Mucosa of descending colon (tissue), 3 donors: Measurements from ENCODE around the gene MYO5C. TPM values are rescaled to one million over a fixed set of nuclear protein-coding genes. Genes with fewer than 3 reads are reported as not detected.

ENCODE experiments used
- ATAC-seq: fragments of 200-7000 bp; cut with Tn5 transposase; one replicate; pipeline ENCODE4 v1.9.1; 2020; ENCODE audit warnings: mild to moderate bottlenecking, moderate library complexity
- DNase-seq, 3 donors: peaks; one replicate each; pipeline ENCODE4 v3.0.0-alpha.2; 2020
- H3K36me3 ChIP-seq: fragments of 200-600 bp; one replicate; pipeline ENCODE4 v1.8.0; 2021; ENCODE audit warnings: low read depth, mild to moderate bottlenecking
- H3K4me1 ChIP-seq: fragments of 200-600 bp; one replicate; pipeline ENCODE4 v1.8.0; 2021; ENCODE audit warnings: low read depth, mild to moderate bottlenecking
- H3K4me3 ChIP-seq: fragments of 200-600 bp; one replicate; pipeline ENCODE4 v1.8.0; 2021; ENCODE audit warnings: mild to moderate bottlenecking
- H3K9me3 ChIP-seq: fragments of 200-600 bp; one replicate; pipeline ENCODE4 v1.8.0; 2021; ENCODE audit warnings: mild to moderate bottlenecking
- intact Hi-C, 2 donors: fragments of 100-400 bp; cut with DNase I in 1 of 2; cut with micrococcal nuclease in 1 of 2; formaldehyde crosslinking; loops; one replicate each; pipeline versions ENCODE4 v1.11.0 to v1.11.1; 2022; cut with DNase I, micrococcal nuclease
- long read RNA-seq, 2 donors: library from polyadenylated mRNA; unstranded; transcript quantifications; one replicate each; pipeline ENCODE4 v2.0.0, GENCODE V29; 2019 to 2021
- total RNA-seq, 3 donors: library from RNA; stranded (reverse); fragmentation: NEBNext Ultra II Directional in 2 of 3; extraction: Animal tissue kit (Norgen Biotek cat#: 25700) in 2 of 3; gene quantifications; one replicate each; pipeline versions ENCODE4 v1.2.1 to v1.2.4, GENCODE V29; 2021 to 2023
- TF ChIP-seq, protein P1 (sequence below): fragments of 200-600 bp; IDR thresholded peaks from one replicate; pipeline ENCODE4 v1.8.0; 2022; ENCODE audit warnings: antibody characterized with exemption, mild to moderate bottlenecking
- donor health status: DM: no; HTN: no; CAD: no; lungs with moderate emphysema.
- donor health status: DM: no; HTN: no; CAD: no.
- donor health status: DM: no; HTN: yes; CAD: no.

Gene MYO5C, protein sequence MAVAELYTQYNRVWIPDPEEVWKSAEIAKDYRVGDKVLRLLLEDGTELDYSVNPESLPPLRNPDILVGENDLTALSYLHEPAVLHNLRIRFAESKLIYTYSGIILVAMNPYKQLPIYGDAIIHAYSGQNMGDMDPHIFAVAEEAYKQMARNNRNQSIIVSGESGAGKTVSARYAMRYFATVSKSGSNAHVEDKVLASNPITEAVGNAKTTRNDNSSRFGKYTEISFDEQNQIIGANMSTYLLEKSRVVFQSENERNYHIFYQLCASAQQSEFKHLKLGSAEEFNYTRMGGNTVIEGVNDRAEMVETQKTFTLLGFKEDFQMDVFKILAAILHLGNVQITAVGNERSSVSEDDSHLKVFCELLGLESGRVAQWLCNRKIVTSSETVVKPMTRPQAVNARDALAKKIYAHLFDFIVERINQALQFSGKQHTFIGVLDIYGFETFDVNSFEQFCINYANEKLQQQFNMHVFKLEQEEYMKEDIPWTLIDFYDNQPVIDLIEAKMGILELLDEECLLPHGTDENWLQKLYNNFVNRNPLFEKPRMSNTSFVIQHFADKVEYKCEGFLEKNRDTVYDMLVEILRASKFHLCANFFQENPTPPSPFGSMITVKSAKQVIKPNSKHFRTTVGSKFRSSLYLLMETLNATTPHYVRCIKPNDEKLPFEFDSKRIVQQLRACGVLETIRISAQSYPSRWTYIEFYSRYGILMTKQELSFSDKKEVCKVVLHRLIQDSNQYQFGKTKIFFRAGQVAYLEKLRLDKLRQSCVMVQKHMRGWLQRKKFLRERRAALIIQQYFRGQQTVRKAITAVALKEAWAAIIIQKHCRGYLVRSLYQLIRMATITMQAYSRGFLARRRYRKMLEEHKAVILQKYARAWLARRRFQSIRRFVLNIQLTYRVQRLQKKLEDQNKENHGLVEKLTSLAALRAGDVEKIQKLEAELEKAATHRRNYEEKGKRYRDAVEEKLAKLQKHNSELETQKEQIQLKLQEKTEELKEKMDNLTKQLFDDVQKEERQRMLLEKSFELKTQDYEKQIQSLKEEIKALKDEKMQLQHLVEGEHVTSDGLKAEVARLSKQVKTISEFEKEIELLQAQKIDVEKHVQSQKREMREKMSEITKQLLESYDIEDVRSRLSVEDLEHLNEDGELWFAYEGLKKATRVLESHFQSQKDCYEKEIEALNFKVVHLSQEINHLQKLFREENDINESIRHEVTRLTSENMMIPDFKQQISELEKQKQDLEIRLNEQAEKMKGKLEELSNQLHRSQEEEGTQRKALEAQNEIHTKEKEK (N-terminal part only)
- total RNA-seq: 10 to 100 TPM; 46.6 to 90.0 (median 81.6) TPM
- long read RNA-seq, donor 1, full-length matches to known transcripts: 3 of 12 reads
- long read RNA-seq, donor 1, partial matches to known transcripts: 1 of 12 reads
- long read RNA-seq, donor 1, other reads (novel, unspliced or antisense): 8 of 12 reads
- long read RNA-seq, donor 2, partial matches to known transcripts: 12 of 16 reads
- long read RNA-seq, donor 2, other reads (novel, unspliced or antisense): 4 of 16 reads

DNA sequence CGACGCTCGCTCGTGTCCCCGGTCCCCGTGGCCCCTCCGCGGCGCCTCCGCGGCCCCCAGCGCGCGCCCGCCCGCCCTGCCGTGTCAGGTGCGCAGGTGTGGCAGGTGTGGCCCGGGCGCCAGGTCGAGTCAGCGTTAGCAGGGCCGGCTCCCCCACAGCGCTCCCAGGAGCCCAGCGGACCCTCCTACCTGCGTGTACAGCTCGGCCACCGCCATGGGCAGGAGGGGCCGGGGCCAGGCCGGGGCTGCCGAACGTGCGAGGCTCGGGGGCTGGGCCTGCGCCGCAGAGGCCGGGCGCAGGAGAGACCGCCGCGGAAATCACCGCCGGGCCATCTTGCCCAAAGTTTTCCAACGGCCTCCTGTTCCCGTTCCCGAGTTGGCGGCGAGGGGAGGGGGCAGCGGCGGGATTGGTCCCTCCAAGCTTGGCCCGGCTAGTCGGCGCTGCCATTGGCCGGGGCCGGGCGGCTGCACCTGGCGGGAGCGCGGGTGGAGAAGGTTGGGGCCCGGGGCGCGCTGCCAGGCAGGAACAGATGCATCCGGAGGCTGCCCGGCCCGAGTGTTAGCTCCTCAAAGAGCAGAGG, at the start of gene MYO5C:
MYO5C (minus strand) TSS at position 384 of the 581 bp plus-strand sequence; CDS start at position 216, 168 bp downstream.
- TF ChIP-seq, protein P1, sequence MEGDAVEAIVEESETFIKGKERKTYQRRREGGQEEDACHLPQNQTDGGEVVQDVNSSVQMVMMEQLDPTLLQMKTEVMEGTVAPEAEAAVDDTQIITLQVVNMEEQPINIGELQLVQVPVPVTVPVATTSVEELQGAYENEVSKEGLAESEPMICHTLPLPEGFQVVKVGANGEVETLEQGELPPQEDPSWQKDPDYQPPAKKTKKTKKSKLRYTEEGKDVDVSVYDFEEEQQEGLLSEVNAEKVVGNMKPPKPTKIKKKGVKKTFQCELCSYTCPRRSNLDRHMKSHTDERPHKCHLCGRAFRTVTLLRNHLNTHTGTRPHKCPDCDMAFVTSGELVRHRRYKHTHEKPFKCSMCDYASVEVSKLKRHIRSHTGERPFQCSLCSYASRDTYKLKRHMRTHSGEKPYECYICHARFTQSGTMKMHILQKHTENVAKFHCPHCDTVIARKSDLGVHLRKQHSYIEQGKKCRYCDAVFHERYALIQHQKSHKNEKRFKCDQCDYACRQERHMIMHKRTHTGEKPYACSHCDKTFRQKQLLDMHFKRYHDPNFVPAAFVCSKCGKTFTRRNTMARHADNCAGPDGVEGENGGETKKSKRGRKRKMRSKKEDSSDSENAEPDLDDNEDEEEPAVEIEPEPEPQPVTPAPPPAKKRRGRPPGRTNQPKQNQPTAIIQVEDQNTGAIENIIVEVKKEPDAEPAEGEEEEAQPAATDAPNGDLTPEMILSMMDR: no peak
- DNase-seq (peak; percentile 91 to 95 (median 93)), ATAC-seq (peak; percentile 96)
- H3K4me1 ChIP-seq: peaks cover 14% of the 10 kb centered on the region
- H3K9me3 ChIP-seq: no peaks in the 10 kb centered on the region
- peak within 1 kb of the TSS; percentile 52 for H3K4me3 ChIP-seq
- intact Hi-C loops: no loop called here
- H3K36me3 ChIP-seq: peaks cover 6% of the 10 kb centered on the region

DNA sequence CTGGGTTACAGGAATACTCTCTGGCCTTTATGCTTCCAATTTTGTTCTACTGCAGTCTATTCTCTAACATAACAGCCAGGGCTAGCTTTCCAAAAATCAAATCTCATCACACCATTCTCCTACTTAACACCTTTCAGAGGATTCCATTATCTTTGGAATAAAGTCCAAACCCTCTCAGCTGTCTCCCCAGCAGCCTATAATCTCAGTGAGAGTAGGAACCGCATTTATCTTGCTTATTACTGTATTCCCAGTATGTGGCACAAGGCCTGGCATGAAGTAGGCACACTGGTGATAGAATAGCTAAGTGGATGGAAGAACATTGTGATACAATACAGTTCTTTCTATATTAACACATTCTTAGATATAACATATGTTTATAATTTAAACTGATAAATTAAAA, 49.0 kb upstream of the MYO5C start:
- no peak for DNase-seq
- Histone ChIP-seq H3K9me3 (no peaks in the 10 kb centered on the region), H3K36me3 (no peaks in the 10 kb centered on the region), H3K4me3 (no peak overlapping the region), H3K4me1 (no peaks in the 10 kb centered on the region)
- TF ChIP-seq, protein P1: no peak
- intact Hi-C loops: no loop called here
- no peak for ATAC-seq

DNA sequence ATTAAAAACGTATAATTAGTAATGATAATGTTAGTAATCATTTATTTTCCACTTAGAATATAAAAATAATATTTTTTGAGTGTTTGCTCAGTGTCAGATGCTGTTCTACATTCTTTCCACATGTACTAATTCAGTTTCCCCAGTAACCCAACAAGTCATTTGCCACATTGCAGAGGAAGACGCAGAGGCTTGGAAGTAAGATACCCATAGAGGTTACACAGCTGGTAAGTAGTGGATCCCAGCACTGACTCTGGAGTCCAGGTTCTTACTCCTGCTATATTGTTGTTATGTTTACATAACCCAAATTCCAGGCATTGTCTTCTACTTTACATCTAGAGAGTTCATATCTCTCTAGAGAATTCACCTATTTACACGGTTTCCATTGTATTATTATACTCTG, 48.2 kb upstream of the MYO5C start:
- Histone ChIP-seq H3K4me1 (no peaks in the 10 kb centered on the region), H3K36me3 (no peaks in the 10 kb centered on the region), H3K9me3 (no peaks in the 10 kb centered on the region), H3K4me3 (no peak overlapping the region)
- intact Hi-C loops: no loop called here
- ATAC-seq (no peak), DNase-seq (no peak)
- TF ChIP-seq, protein P1: no peak

DNA sequence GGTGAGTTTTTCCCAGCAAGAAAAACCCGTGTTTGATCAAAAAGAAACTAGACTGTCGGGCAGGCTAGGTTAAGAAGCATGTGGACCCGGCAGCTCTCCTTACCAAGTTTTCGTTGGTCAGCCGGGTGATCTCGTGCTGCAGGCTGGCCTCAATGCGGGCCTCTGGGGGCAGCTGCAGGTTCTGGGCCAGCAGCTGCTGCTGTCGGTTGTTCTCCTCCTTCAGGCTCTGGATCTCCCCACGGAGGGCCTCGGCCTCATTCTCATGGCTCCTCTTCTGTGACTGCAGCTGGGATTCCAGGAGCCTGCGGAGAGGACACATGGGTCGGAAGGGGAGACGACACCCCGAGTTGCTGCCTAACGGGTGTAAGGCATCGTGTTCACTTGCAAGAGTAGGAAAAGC, 44.5 kb upstream of the MYO5C start:
- peaks cover 3% of the 10 kb centered on the region for H3K4me1 ChIP-seq
- no peaks in the 10 kb centered on the region for H3K36me3 ChIP-seq
- no peak for ATAC-seq
- no peak for DNase-seq
- intact Hi-C loops: no loop called here
- H3K9me3 ChIP-seq: no peaks in the 10 kb centered on the region
- TF ChIP-seq, protein P1: no peak
- H3K4me3 ChIP-seq: no peak overlapping the region
